Measurements from ENCODE around the gene SH2D4B.
"Not testable (repeated sequence)": the region's sequence is repeated elsewhere in the genome, so short reads cannot be mapped to it uniquely, and the experiment has no call there.

Gene SH2D4B

GRCh38 chr10:80539421-80540031 is 1.8 kb downstream of the SH2D4B start:
- DNase-seq (ENCODE audit: low read depth), result no peak
- TF ChIP-seq CTCF (conservative IDR thresholded peaks at IDR 0.05; ENCODE audit: low read depth, low read length), result no peak
- no peak overlapping the region for H3K4me3 ChIP-seq (ENCODE audit: low read depth, low read length)

GRCh38 chr10:80540136-80540535 is 2.4 kb downstream of the SH2D4B start:
- TF ChIP-seq CTCF (conservative IDR thresholded peaks at IDR 0.05; ENCODE audit: low read depth, low read length), result no peak
- no peak overlapping the region for H3K4me3 ChIP-seq (ENCODE audit: low read depth, low read length)
- no peak for DNase-seq (ENCODE audit: low read depth)

GRCh38 chr10:80540618-80540980 is 2.9 kb downstream of the SH2D4B start:
- no peak for DNase-seq (ENCODE audit: low read depth)
- H3K4me3 ChIP-seq (ENCODE audit: low read depth, low read length), result no peak overlapping the region
- TF ChIP-seq CTCF (conservative IDR thresholded peaks at IDR 0.05; ENCODE audit: low read depth, low read length), result no peak

- TF ChIP-seq CTCF (conservative IDR thresholded peaks at IDR 0.05; ENCODE audit: low read depth, low read length), result no peak
- DNase-seq (ENCODE audit: low read depth), result no peak
- H3K4me3 ChIP-seq (ENCODE audit: low read depth, low read length), result no peak overlapping the region
These were observed 3.5 kb downstream of the SH2D4B start for GRCh38 chr10:80540981-80541750.

- peak; percentile 48 for DNase-seq (ENCODE audit: low read depth)
- no peak overlapping the region for H3K4me3 ChIP-seq (ENCODE audit: low read depth, low read length)
- TF ChIP-seq CTCF (conservative IDR thresholded peaks at IDR 0.05; ENCODE audit: low read depth, low read length), result no peak
These were observed 4.4 kb downstream of the SH2D4B start for GRCh38 chr10:80542053-80542452.

- no peak for DNase-seq (ENCODE audit: low read depth)
- H3K4me3 ChIP-seq (ENCODE audit: low read depth, low read length), result no peak overlapping the region
- TF ChIP-seq CTCF (conservative IDR thresholded peaks at IDR 0.05; ENCODE audit: low read depth, low read length), result no peak
These were observed 5.1 kb downstream of the SH2D4B start for GRCh38 chr10:80542652-80543318.

GRCh38 chr10:80543319-80543672 is 5.6 kb downstream of the SH2D4B start:
- H3K4me3 ChIP-seq (ENCODE audit: low read depth, low read length); DNase-seq (ENCODE audit: low read depth): not testable (repeated sequence)

Data from choroid plexus epithelial cell (primary cell).